ENCODE data around the gene KCP.

DNA sequence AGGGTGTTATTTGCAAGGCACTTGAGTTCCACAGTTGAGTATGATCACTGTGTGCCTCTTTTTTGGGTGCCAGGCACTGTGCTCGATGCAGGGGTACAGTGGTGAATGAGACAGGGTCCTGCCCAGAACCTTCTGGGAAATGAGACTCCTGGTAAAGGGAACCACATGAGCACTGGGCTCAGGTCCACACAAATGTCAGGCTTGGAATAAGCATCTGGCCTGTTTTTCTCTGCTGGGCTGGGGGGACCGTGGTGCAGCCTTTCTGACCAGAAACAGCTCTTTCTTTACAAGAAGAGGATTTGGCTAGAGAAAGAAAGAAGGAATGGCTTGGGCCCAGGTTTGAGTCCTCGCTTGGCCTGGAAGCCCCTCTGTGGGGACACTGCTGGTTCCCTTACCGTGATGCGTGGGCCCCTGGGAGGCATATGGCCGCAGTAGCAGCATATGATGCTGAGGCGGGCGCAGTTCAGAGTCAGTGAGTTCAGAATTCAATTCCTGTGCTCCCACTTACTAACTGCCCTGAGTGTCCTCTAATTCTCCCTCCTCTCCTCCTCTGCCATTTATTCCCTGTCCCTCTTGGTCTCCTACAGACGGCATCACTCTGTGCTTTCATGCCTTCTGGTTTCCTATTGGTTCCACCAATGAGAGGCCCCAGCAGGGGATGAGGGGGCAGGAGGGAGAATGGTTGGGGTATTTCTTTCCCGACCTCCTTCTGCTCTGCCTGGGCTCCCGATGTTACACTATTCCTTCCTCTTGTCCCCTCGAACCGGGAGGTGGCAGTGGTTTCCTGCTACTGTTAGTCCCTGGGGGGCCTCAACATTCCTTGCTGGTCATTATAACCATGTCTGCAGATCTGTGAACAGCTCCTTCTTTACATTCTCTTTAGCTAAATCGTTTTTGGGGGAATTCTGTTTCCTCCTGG lies 9.6 kb upstream of the KCP start:
- no peak; the same call in 1 of the 2 replicates for TF ChIP-seq CTCF (conservative IDR thresholded peaks at IDR 0.05; ENCODE audit: low read length)
- TF ChIP-seq EZH2phosphoT487 (IDR thresholded peaks at IDR 0.05; ENCODE audit: borderline replicate concordance, low read depth, low read length) = no peak
